Neuronal stem cell (in vitro differentiated cells): ENCODE measurements around the gene DPP8.

ENCODE experiments used
- DNase-seq: peaks from one replicate; pipeline ENCODE4 v3.0.0-alpha.2; 2013; ENCODE audit warnings: low spot score
- H2AFZ ChIP-seq: one replicate; pipeline ENCODE4 v1.6.1; 2013; ENCODE audit warnings: mild to moderate bottlenecking, low read length, inconsistent platforms
- H2AK5ac ChIP-seq: 2 replicates; pipeline ENCODE4 v1.6.1; 2013; ENCODE audit warnings: low read depth, mild to moderate bottlenecking, inconsistent platforms, low read length, moderate library complexity, mixed read lengths
- H2BK120ac ChIP-seq: 2 replicates; pipeline ENCODE4 v1.6.1; 2013; ENCODE audit warnings: low read depth, mild to moderate bottlenecking, inconsistent platforms, low read length, moderate library complexity, mixed read lengths
- H2BK12ac ChIP-seq: one replicate; pipeline ENCODE4 v1.6.1; 2013; ENCODE audit warnings: low read length, inconsistent platforms
- H2BK15ac ChIP-seq: 2 replicates; pipeline ENCODE4 v1.6.1; 2013; ENCODE audit warnings: mild to moderate bottlenecking, low read length, inconsistent platforms, mixed read lengths
- H2BK5ac ChIP-seq: one replicate; pipeline ENCODE4 v1.6.1; 2013; ENCODE audit warnings: inconsistent platforms, mild to moderate bottlenecking, low read length, moderate library complexity
- H3K14ac ChIP-seq: one replicate; pipeline ENCODE4 v1.6.1; 2013; ENCODE audit warnings: low read length, inconsistent platforms
- H3K18ac ChIP-seq: 2 replicates; pipeline ENCODE4 v1.6.1; 2013; ENCODE audit warnings: low read length, inconsistent platforms
- H3K23ac ChIP-seq: 2 replicates; pipeline ENCODE4 v1.6.1; 2013; ENCODE audit warnings: low read depth, mild to moderate bottlenecking, mixed read lengths, low read length, inconsistent platforms; ENCODE audit not compliant: poor library complexity
- H3K27ac ChIP-seq: replicated peaks from 3 replicates; pipeline ENCODE4 v1.5.1; 2013; ENCODE audit warnings: low read length, inconsistent platforms
- H3K27me3 ChIP-seq, 3 experiments: 2 replicates each; pipeline ENCODE4 v1.6.1; 2013; ENCODE audit warnings: low read length in 3 of 3, mild to moderate bottlenecking in 2 of 3, inconsistent platforms in 1 of 3, low read depth in 1 of 3, mixed read lengths in 1 of 3, moderate library complexity in 1 of 3; ENCODE audit not compliant: control insufficient read depth in 3 of 3, insufficient read depth in 3 of 3
- H3K36me3 ChIP-seq, 2 donors: replicated peaks in 1 of 2; 2 replicates each; pipeline ENCODE4 v1.6.1; 2013; ENCODE audit warnings: low read length in 2 of 2; ENCODE audit not compliant: control insufficient read depth in 2 of 2, insufficient read depth in 2 of 2
- H3K4ac ChIP-seq: 2 replicates; pipeline ENCODE4 v1.6.1; 2013; ENCODE audit warnings: inconsistent platforms, mild to moderate bottlenecking, low read length, moderate library complexity
- H3K4me1 ChIP-seq, 2 donors: 1 replicate in 1 of 2; 2 replicates in 1 of 2; pipeline ENCODE4 v1.6.1; 2013; ENCODE audit warnings: low read length in 2 of 2, low read depth in 1 of 2; ENCODE audit not compliant: control insufficient read depth in 2 of 2, insufficient read depth in 1 of 2
- H3K4me2 ChIP-seq: one replicate; pipeline ENCODE4 v1.6.1; 2013; ENCODE audit warnings: mild to moderate bottlenecking, low read length, inconsistent platforms; ENCODE audit not compliant: insufficient read depth, poor library complexity, severe bottlenecking
- H3K4me3 ChIP-seq, 2 donors: 2 replicates each; pipeline ENCODE4 v1.5.1; 2013; ENCODE audit warnings: low read length in 2 of 2, mild to moderate bottlenecking in 2 of 2, inconsistent platforms in 1 of 2, moderate library complexity in 1 of 2
- H3K79me1 ChIP-seq: one replicate; pipeline ENCODE4 v1.6.1; 2013; ENCODE audit warnings: low read depth, mild to moderate bottlenecking, inconsistent platforms, low read length, moderate library complexity
- H3K9ac ChIP-seq: one replicate; pipeline ENCODE4 v1.6.1; 2013; ENCODE audit warnings: mild to moderate bottlenecking, low read depth, low read length, inconsistent platforms; ENCODE audit not compliant: poor library complexity
- H3K9me3 ChIP-seq, 2 donors: replicated peaks in 1 of 2; 2 replicates each; pipeline versions ENCODE3 to v1.6.1; 2013; ENCODE audit warnings: low read length in 2 of 2, mild to moderate bottlenecking in 2 of 2, inconsistent platforms in 1 of 2, low read depth in 1 of 2, mixed read lengths in 1 of 2, moderate library complexity in 1 of 2; ENCODE audit not compliant: control insufficient read depth in 2 of 2, insufficient read depth in 1 of 2
- H4K8ac ChIP-seq: one replicate; pipeline ENCODE4 v1.6.1; 2013; ENCODE audit warnings: low read depth, mild to moderate bottlenecking, inconsistent platforms, low read length, moderate library complexity
- H4K91ac ChIP-seq: one replicate; pipeline ENCODE4 v1.6.1; 2013; ENCODE audit warnings: low read length, low read depth, mild to moderate bottlenecking, inconsistent platforms; ENCODE audit not compliant: poor library complexity
- WGBS, 2 donors: extraction: QIAGEN DNeasy Blood & Tissue Kit; methylation state at CpG; one replicate each; pipeline ENCODE4 v1.1.7; 2013; ENCODE audit warnings: missing lambda C conversion rate in 2 of 2, mixed read lengths in 1 of 2; ENCODE audit not compliant: insufficient read length in 2 of 2, insufficient replicate concordance in 1 of 2; ENCODE audit errors: extremely low coverage in 2 of 2; 5-methylcytosine and 5-hydroxymethylcytosine counted together

Gene DPP8

DNA sequence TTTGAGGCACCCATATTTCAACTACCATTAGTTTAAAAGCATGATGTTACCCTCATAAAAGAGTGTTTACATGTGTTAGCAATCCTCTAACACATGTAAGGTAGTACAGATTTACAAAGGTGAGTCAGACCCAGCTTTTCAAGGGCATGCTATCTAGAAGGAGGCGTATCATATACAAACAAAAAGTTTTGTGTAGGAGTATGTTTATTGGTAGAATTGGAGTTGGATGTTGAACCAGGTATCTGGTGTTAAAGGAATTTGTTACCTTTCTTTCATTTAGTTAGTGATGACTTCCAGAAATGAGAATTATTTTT is 15.2 kb upstream of the DPP8 start:
- Histone ChIP-seq H3K4me2 (no peak overlapping the region), H3K9ac (no peak overlapping the region), H3K79me1 (peaks cover 4% of the 10 kb centered on the region), H3K36me3 (peaks cover 0 to 51% of the 10 kb centered on the region in 2 donors), H3K4me3 (no peak overlapping the region), H3K23ac (no peak overlapping the region), H2AK5ac (no peak overlapping the region), H2BK120ac (no peak overlapping the region), H3K4me1 (peaks cover 12% of the 10 kb centered on the region in 2 donors), H3K14ac (no peak overlapping the region), H3K18ac (no peak overlapping the region), H2AFZ (no peak overlapping the region), H2BK12ac (no peak overlapping the region), H2BK15ac (no peak overlapping the region), H4K91ac (no peak overlapping the region), H3K9me3 (peaks cover 0 to 12% of the 10 kb centered on the region in 2 donors), H4K8ac (no peak overlapping the region), H3K27ac (no peak overlapping the region), H3K27me3 (no peaks in the 10 kb centered on the region), H3K4ac (no peak overlapping the region), H2BK5ac (no peak overlapping the region)
- WGBS, 2 donors = no CpG with 5 or more reads among the region's 1 CpG
- no peak for DNase-seq

GRCh38 chr15:65530318-65531111 is 13.0 kb upstream of the DPP8 start, which contains the start of gene HACD3:
TSS of gene HACD3 (plus strand) at chr15:65530463. CDS start at chr15:65530632, 169 bp downstream.
- Histone ChIP-seq H3K4me2 (peak within 1 kb of the TSS; percentile 93), H2BK5ac (peak within 1 kb of the TSS; percentile 98), H3K9me3 (no peaks in the 10 kb centered on the region), H3K4me3 (peak within 1 kb of the TSS; percentile 93 to 99), H3K36me3 (peaks cover 0 to 32% of the 10 kb centered on the region in 2 donors), H2BK15ac (peak within 1 kb of the TSS; percentile 98), H2AK5ac (peak within 1 kb of the TSS; percentile 99), H3K79me1 (peaks cover 4% of the 10 kb centered on the region), H3K4me1 (peaks cover 12% of the 10 kb centered on the region in 2 donors), H3K27me3 (no peaks in the 10 kb centered on the region), H2BK120ac (peak within 1 kb of the TSS; percentile 63), H4K8ac (no peak within 1 kb of the TSS), H3K4ac (peak within 1 kb of the TSS; percentile 100), H3K27ac (peak within 1 kb of the TSS; percentile 93), H3K23ac (peak within 1 kb of the TSS; percentile 99), H2AFZ (peak within 1 kb of the TSS; percentile 90), H2BK12ac (no peak within 1 kb of the TSS), H3K18ac (peak within 1 kb of the TSS; percentile 100), H4K91ac (peak within 1 kb of the TSS; percentile 86), H3K9ac (peak within 1 kb of the TSS; percentile 100), H3K14ac (peak within 1 kb of the TSS; percentile 92)
- DNase-seq = peak; percentile 89
- WGBS, 2 donors = no CpG with 5 or more reads among the region's 88 CpGs

- no peak overlapping the region for H3K9ac ChIP-seq
- H2BK120ac ChIP-seq = no peak overlapping the region
- no peak overlapping the region for H3K14ac ChIP-seq
- H4K8ac ChIP-seq = no peak overlapping the region
- H3K4me1 ChIP-seq = peaks cover 12% of the 10 kb centered on the region in 2 donors
- no peak for DNase-seq
- H2AK5ac ChIP-seq = no peak overlapping the region
- no CpG with 5 or more reads among the region's 13 CpGs for WGBS, 2 donors
- H3K4me3 ChIP-seq = peak overlapping the region in 1 of 2 donors; percentile 93
- no peaks in the 10 kb centered on the region for H3K27me3 ChIP-seq
- no peak overlapping the region for H2BK5ac ChIP-seq
- no peak overlapping the region for H4K91ac ChIP-seq
- no peaks in the 10 kb centered on the region for H3K9me3 ChIP-seq
- peaks cover 4% of the 10 kb centered on the region for H3K79me1 ChIP-seq
- H3K4ac ChIP-seq = no peak overlapping the region
- H2AFZ ChIP-seq = peak overlapping the region; percentile 90
- H3K23ac ChIP-seq = no peak overlapping the region
- no peak overlapping the region for H2BK12ac ChIP-seq
- no peak overlapping the region for H3K27ac ChIP-seq
- no peak overlapping the region for H3K18ac ChIP-seq
- H2BK15ac ChIP-seq = no peak overlapping the region
- peaks cover 0 to 26% of the 10 kb centered on the region in 2 donors for H3K36me3 ChIP-seq
- H3K4me2 ChIP-seq = peak overlapping the region; percentile 43
Observed at GRCh38 chr15:65529762-65530317, 12.4 kb upstream of the DPP8 start.

- Histone ChIP-seq H3K18ac (no peak overlapping the region), H3K4ac (no peak overlapping the region), H3K79me1 (peaks cover 2% of the 10 kb centered on the region), H2AK5ac (no peak overlapping the region), H3K4me2 (no peak overlapping the region), H4K8ac (no peak overlapping the region), H3K23ac (no peak overlapping the region), H2BK12ac (no peak overlapping the region), H2BK120ac (no peak overlapping the region), H3K4me1 (peaks cover 9 to 12% of the 10 kb centered on the region in 2 donors), H3K27me3 (no peaks in the 10 kb centered on the region), H4K91ac (no peak overlapping the region), H3K27ac (no peak overlapping the region), H3K4me3 (no peak overlapping the region), H3K9me3 (no peaks in the 10 kb centered on the region), H2BK15ac (no peak overlapping the region), H2AFZ (peak overlapping the region; percentile 20), H2BK5ac (no peak overlapping the region), H3K36me3 (peaks cover 0 to 16% of the 10 kb centered on the region in 2 donors), H3K14ac (no peak overlapping the region), H3K9ac (no peak overlapping the region)
- DNase-seq = no peak
- no CpG with 5 or more reads among the region's 20 CpGs for WGBS, 2 donors
Observed at GRCh38 chr15:65528461-65529060, 11.1 kb upstream of the DPP8 start.
